ENCODE measurements around the gene NGRN. TPM values are rescaled to one million over a fixed set of nuclear protein-coding genes. Genes with fewer than 3 reads are reported as not detected.

NGRN gene
- total and polyA plus RNA-seq, 2 of the 8 experiments (the other 6 are each of a cell fraction or from before 2014, with no cell fraction given) = 60.1 to 101 TPM

DNA sequence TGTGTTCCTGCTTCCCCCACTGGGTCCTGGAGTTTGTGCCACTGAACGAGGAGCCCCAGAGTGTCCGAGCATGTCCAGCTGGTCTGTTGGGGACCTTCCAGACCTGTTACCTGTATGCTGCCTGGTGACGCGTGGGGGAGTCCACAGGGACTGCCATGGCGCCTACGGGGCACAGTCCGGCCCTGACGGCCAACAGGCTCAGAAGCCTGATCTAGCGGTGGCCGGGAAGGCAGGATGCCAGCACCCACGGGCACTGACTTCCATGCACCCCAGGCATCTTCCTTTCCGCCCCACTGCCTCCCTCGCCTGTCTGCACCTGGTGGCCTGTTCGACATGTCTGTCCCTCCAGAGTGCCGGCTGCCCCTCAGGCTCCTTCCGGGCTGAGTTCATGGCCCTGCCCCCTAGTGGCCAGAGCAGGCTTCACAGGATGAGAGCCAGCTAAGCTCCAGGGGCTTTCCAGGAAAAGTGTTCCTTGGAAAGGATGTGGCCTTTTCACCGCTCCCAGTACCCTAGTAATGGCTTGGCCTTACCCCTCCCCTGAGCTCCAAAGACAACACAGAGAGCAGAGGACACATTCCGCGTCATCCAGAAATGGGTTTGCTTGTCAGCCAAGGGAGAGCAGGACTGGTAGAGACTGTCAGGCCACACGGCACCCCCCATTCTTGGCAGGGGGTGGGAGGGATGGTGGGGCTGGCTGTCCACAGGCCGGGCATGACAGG is 35.7 kb downstream of the NGRN start:
- H3K9ac ChIP-seq (replicated peaks in 1 of 4; ENCODE audit: extremely low read depth in 1 of 4, low read depth in 3 of 4, low read length in 3 of 4) = no peak overlapping the region
- peak overlapping the region; percentile 92; the same call in 1 of the 2 replicates for H2BK15ac ChIP-seq (ENCODE audit: low read length)
- no peak overlapping the region for H2AK5ac ChIP-seq (ENCODE audit: low read depth, low read length)
- H2BK12ac ChIP-seq (ENCODE audit: low read depth, low read length) = peak overlapping the region; percentile 60; the same call in 1 of the 2 replicates
- H3K4me2 ChIP-seq (ENCODE audit: insufficient read depth in 1 of 2, low read depth in 2 of 2, low read length in 2 of 2) = no peak overlapping the region
- no peaks in the 10 kb centered on the region for H3K23me2 ChIP-seq (ENCODE audit: low read depth, low read length)
- peak overlapping the region; percentile 94; the same call in 1 of the 2 replicates for H2AFZ ChIP-seq (ENCODE audit: low read length)
- no peaks in the 10 kb centered on the region for H3K36me3 ChIP-seq (ENCODE audit: control insufficient read depth in 2 of 4, insufficient read depth in 4 of 4, low read length in 3 of 4)
- peak overlapping the region; percentile 95 for H3K18ac ChIP-seq (ENCODE audit: extremely low read depth, low read length)
- H4K91ac ChIP-seq (replicated peaks; ENCODE audit: insufficient read length, low read length) = peak overlapping the region; percentile 80
- no peak overlapping the region for H3K14ac ChIP-seq (ENCODE audit: insufficient read length)
- H4K20me1 ChIP-seq (replicated peaks in 1 of 2; ENCODE audit: control insufficient read depth in 1 of 2, insufficient read depth in 2 of 2, low read length in 2 of 2) = no peaks in the 10 kb centered on the region
- H2BK20ac ChIP-seq (ENCODE audit: low read length) = no peak overlapping the region
- DNase-seq (ENCODE audit: low read depth in 1 of 2, low spot score in 2 of 2) = peak; percentile 70 to 94
- H3K79me2 ChIP-seq (ENCODE audit: control insufficient read depth in 1 of 2, insufficient read depth in 2 of 2, low read length in 2 of 2) = no peaks in the 10 kb centered on the region
- H2BK120ac ChIP-seq (replicated peaks; ENCODE audit: low read depth, low read length) = no peak overlapping the region
- peak overlapping the region; percentile 53; the same call in 1 of the 2 replicates for H4K8ac ChIP-seq (ENCODE audit: extremely low read depth, insufficient read depth, low read length)
- no peak overlapping the region for H3K56ac ChIP-seq (replicated peaks; ENCODE audit: insufficient read length, low read depth, low read length)
- H3K4me1 ChIP-seq (replicated peaks in 1 of 4; ENCODE audit: control insufficient read depth in 3 of 4, insufficient read depth in 4 of 4, low read length in 3 of 4) = peaks cover 0 to 4% (median 0%) of the 10 kb centered on the region in 4 experiments; a peak in 4 of 7 replicates
- H3K79me1 ChIP-seq (ENCODE audit: low read depth, low read length) = no peaks in the 10 kb centered on the region
- no peak overlapping the region for H3K4me3 ChIP-seq (ENCODE audit: extremely low read depth in 1 of 4, insufficient read depth in 2 of 4, low read depth in 3 of 4, low read length in 4 of 4)
- no peak overlapping the region for H3K27ac ChIP-seq (ENCODE audit: low read depth, low read length)
- ChIA-PET CTCF (ENCODE audit: partially characterized antibody) (interaction anchor here (0.6 to 7.3 kb wide), 29 partner anchors 8 to 751 kb away, joined by 3 to 42 read pairs (median 3); partner anchors contain the start of gene ZNF774), POLR2A (ENCODE audit: partially characterized antibody) (interaction anchor here (1.5 to 2.0 kb wide), 2 partner anchors 13 to 30 kb away, joined by 4 to 6 read pairs; no protein-coding TSS in a partner anchor)
- no peaks in the 10 kb centered on the region for H3K27me3 ChIP-seq (replicated peaks in 1 of 4; ENCODE audit: control insufficient read depth in 3 of 4, extremely low read depth in 1 of 4, insufficient read depth in 3 of 4, low read length in 3 of 4)
- H3K9me3 ChIP-seq (ENCODE audit: insufficient read depth in 2 of 2, low read depth in 1 of 2, low read length in 1 of 2) = no peaks in the 10 kb centered on the region
- peak overlapping the region; percentile 39 for H4K5ac ChIP-seq (ENCODE audit: insufficient read length, low read depth, low read length)
- H3K4ac ChIP-seq (replicated peaks; ENCODE audit: insufficient read length, low read depth, low read length) = no peak overlapping the region
- peak overlapping the region; percentile 91; the same call in 1 of the 2 replicates for H2BK5ac ChIP-seq (ENCODE audit: low read depth, low read length)
- WGBS, 2 experiments (ENCODE audit: extremely low coverage in 1 of 2, insufficient coverage in 1 of 2, insufficient read length in 1 of 2, insufficient replicate concordance in 2 of 2, low coverage in 1 of 2, low lambda C conversion rate in 2 of 2, missing lambda C conversion rate in 1 of 2) = 67% methylated on average over 21 of the region's 21 CpGs; no CpG with 5 or more reads in 1 of the 2 experiments
- FAIRE-seq = no peak
- H3K23ac ChIP-seq (ENCODE audit: insufficient read length) = no peak overlapping the region
- TF ChIP-seq CTBP2 (IDR thresholded peaks at IDR 0.05; ENCODE audit: borderline replicate concordance, insufficient read depth, insufficient read length, low read length) = peak; percentile 53
- no peak for TF ChIP-seq SP1 (IDR thresholded peaks at IDR 0.05; ENCODE audit: low read depth, low read length)
- peak; percentile 50 to 61 for TF ChIP-seq RAD21 (IDR thresholded peaks at IDR 0.05 in 1 of 2, conservative IDR thresholded peaks at IDR 0.05 in 1 of 2; ENCODE audit: low read depth in 2 of 2, low read length in 2 of 2)
- no peak for TF ChIP-seq BRCA1 (IDR thresholded peaks at IDR 0.05; ENCODE audit: low read depth, low read length)
- TF ChIP-seq, protein P1, sequence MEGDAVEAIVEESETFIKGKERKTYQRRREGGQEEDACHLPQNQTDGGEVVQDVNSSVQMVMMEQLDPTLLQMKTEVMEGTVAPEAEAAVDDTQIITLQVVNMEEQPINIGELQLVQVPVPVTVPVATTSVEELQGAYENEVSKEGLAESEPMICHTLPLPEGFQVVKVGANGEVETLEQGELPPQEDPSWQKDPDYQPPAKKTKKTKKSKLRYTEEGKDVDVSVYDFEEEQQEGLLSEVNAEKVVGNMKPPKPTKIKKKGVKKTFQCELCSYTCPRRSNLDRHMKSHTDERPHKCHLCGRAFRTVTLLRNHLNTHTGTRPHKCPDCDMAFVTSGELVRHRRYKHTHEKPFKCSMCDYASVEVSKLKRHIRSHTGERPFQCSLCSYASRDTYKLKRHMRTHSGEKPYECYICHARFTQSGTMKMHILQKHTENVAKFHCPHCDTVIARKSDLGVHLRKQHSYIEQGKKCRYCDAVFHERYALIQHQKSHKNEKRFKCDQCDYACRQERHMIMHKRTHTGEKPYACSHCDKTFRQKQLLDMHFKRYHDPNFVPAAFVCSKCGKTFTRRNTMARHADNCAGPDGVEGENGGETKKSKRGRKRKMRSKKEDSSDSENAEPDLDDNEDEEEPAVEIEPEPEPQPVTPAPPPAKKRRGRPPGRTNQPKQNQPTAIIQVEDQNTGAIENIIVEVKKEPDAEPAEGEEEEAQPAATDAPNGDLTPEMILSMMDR (IDR thresholded peaks at IDR 0.05; ENCODE audit: control extremely low read depth in 1 of 3, insufficient read depth in 1 of 3, low read depth in 1 of 3, low read length in 3 of 3) = peak; percentile 86 to 99 (median 87)
- 0 out of 2 replicates have a peak, but pooled peaks have one; percentile 29 for TF ChIP-seq CHD2 (IDR thresholded peaks at IDR 0.05; ENCODE audit: low read length)
- peak; percentile 83; the same call in 1 of the 2 replicates for TF ChIP-seq RXRA (IDR thresholded peaks at IDR 0.05; ENCODE audit: insufficient read depth, low read depth, low read length)
- 0 out of 2 replicates have a peak, but pooled peaks have one; percentile 42 for TF ChIP-seq TBP (IDR thresholded peaks at IDR 0.05; ENCODE audit: low read depth, low read length)
- TF ChIP-seq CREB1 (IDR thresholded peaks at IDR 0.05) = peak; percentile 47
